DMS114 treated with DMSO at 0.1 percent for 48 hours (cell line): ENCODE results near the gene MRPL12.

Experiments used
- DNase-seq: peaks from one replicate; lab custom pipeline; 2025; ENCODE audit not compliant: unreplicated experiment; lab: John Stamatoyannopoulos, UW

MRPL12 gene

GRCh38 chr17:81702934-81703746, at the start of gene MRPL12:
MRPL12 (plus strand) TSS chr17:81703367; CDS start chr17:81703502, 135 bp downstream.
- peak; percentile 75 for DNase-seq

GRCh38 chr17:81655378-81656117, 47.6 kb upstream of the MRPL12 start:
- DNase-seq = no peak

GRCh38 chr17:81656118-81656743, 46.9 kb upstream of the MRPL12 start, which contains the start of gene PDE6G:
PDE6G (minus strand) TSS chr17:81656542; CDS start chr17:81653305, 3,237 bp downstream.
- DNase-seq = no peak

GRCh38 chr17:81656835-81657234, 46.3 kb upstream of the MRPL12 start:
- DNase-seq = no peak

- DNase-seq = no peak
Observed at GRCh38 chr17:81659038-81659437, 44.1 kb upstream of the MRPL12 start.

- DNase-seq = no peak
Observed at GRCh38 chr17:81660441-81660840, 42.7 kb upstream of the MRPL12 start.

GRCh38 chr17:81662002-81662401, 41.2 kb upstream of the MRPL12 start:
- DNase-seq = no peak

GRCh38 chr17:81664051-81664470, 39.1 kb upstream of the MRPL12 start:
- DNase-seq = no peak

GRCh38 chr17:81665205-81666091, 37.7 kb upstream of the MRPL12 start:
- DNase-seq = no peak

GRCh38 chr17:81666092-81666341, 37.1 kb upstream of the MRPL12 start:
- no peak for DNase-seq

GRCh38 chr17:81666342-81667191, 36.6 kb upstream of the MRPL12 start, which contains the start of the genes CCDC137 and OXLD1:
CCDC137 (plus strand) TSS chr17:81666737; CDS start chr17:81666767, 30 bp downstream.
OXLD1 (minus strand) TSS chr17:81666605; CDS start chr17:81666577, 28 bp downstream.
- peak; percentile 84 for DNase-seq

- no peak for DNase-seq
Observed at GRCh38 chr17:81667754-81668153, 35.4 kb upstream of the MRPL12 start.

GRCh38 chr17:81672504-81672903, 30.7 kb upstream of the MRPL12 start:
- DNase-seq = no peak

- DNase-seq = no peak
Observed at GRCh38 chr17:81672954-81673353, 30.2 kb upstream of the MRPL12 start.

- no peak for DNase-seq
Observed at GRCh38 chr17:81673561-81674258, 29.5 kb upstream of the MRPL12 start.

GRCh38 chr17:81675515-81676221, 27.5 kb upstream of the MRPL12 start:
- DNase-seq = peak; percentile 11

GRCh38 chr17:81676906-81677305, 26.3 kb upstream of the MRPL12 start:
- DNase-seq = no peak

GRCh38 chr17:81680150-81680549, 23.0 kb upstream of the MRPL12 start:
- no peak for DNase-seq

- no peak for DNase-seq
Observed at GRCh38 chr17:81681672-81682071, 21.5 kb upstream of the MRPL12 start.
